SKM-1 (cell line): ENCODE results near the gene ARHGEF10L.

ENCODE experiments used
- DNase-seq: peaks from one replicate; lab custom pipeline; 2025; ENCODE audit not compliant: unreplicated experiment; lab: John Stamatoyannopoulos, UW

Gene ARHGEF10L

GRCh38 chr1:17568014-17568900, 28.8 kb downstream of the ARHGEF10L start:
- no peak for DNase-seq

GRCh38 chr1:17569200-17570139, 30.0 kb downstream of the ARHGEF10L start:
- DNase-seq: peak; percentile 11

- no peak for DNase-seq
Observed at GRCh38 chr1:17570228-17570627, 30.7 kb downstream of the ARHGEF10L start.

- DNase-seq: no peak
Observed at GRCh38 chr1:17572264-17572985, 32.9 kb downstream of the ARHGEF10L start.

GRCh38 chr1:17573518-17574041, 34.1 kb downstream of the ARHGEF10L start:
- DNase-seq: no peak

- DNase-seq: no peak
Observed at GRCh38 chr1:17574516-17574915, 35.0 kb downstream of the ARHGEF10L start.

- DNase-seq: no peak
Observed at GRCh38 chr1:17575797-17576518, 36.5 kb downstream of the ARHGEF10L start.

- no peak for DNase-seq
Observed at GRCh38 chr1:17576519-17576853, 37.0 kb downstream of the ARHGEF10L start.

- DNase-seq: no peak
Observed at GRCh38 chr1:17577907-17578297, 38.4 kb downstream of the ARHGEF10L start.

GRCh38 chr1:17579951-17580939, 40.7 kb downstream of the ARHGEF10L start:
- DNase-seq: no peak

GRCh38 chr1:17581389-17582123, 42.1 kb downstream of the ARHGEF10L start:
- DNase-seq: no peak

GRCh38 chr1:17582124-17582774, 42.8 kb downstream of the ARHGEF10L start:
- no peak for DNase-seq

GRCh38 chr1:17584539-17584938, 45.0 kb downstream of the ARHGEF10L start:
- DNase-seq: no peak

GRCh38 chr1:17585266-17585987, 45.9 kb downstream of the ARHGEF10L start:
- DNase-seq: no peak

- no peak for DNase-seq
Observed at GRCh38 chr1:17586172-17586964, 46.9 kb downstream of the ARHGEF10L start.

- no peak for DNase-seq
Observed at GRCh38 chr1:17587693-17588047, 48.2 kb downstream of the ARHGEF10L start.
